Measurements from ENCODE around the gene NBPF14.
"Not testable (repeated sequence)": the region's sequence is repeated elsewhere in the genome, so short reads cannot be mapped to it uniquely, and the experiment has no call there.

GRCh38 chr1:148523205-148524144 lies 72.3 kb downstream of the NBPF14 start:
- TF ChIP-seq, protein P1, sequence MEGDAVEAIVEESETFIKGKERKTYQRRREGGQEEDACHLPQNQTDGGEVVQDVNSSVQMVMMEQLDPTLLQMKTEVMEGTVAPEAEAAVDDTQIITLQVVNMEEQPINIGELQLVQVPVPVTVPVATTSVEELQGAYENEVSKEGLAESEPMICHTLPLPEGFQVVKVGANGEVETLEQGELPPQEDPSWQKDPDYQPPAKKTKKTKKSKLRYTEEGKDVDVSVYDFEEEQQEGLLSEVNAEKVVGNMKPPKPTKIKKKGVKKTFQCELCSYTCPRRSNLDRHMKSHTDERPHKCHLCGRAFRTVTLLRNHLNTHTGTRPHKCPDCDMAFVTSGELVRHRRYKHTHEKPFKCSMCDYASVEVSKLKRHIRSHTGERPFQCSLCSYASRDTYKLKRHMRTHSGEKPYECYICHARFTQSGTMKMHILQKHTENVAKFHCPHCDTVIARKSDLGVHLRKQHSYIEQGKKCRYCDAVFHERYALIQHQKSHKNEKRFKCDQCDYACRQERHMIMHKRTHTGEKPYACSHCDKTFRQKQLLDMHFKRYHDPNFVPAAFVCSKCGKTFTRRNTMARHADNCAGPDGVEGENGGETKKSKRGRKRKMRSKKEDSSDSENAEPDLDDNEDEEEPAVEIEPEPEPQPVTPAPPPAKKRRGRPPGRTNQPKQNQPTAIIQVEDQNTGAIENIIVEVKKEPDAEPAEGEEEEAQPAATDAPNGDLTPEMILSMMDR (conservative IDR thresholded peaks at IDR 0.05), result not testable (repeated sequence)
- not testable (repeated sequence) for TF ChIP-seq ZFX (IDR thresholded peaks at IDR 0.05)

Measured in C4-2B (cell line).